ENCODE data around the gene CCDC134. TPM values are rescaled to one million over a fixed set of nuclear protein-coding genes. Genes with fewer than 3 reads are reported as not detected.

Gene CCDC134
- polyA plus RNA-seq, 1 donor from 2014 or later: 2.2 TPM

DNA sequence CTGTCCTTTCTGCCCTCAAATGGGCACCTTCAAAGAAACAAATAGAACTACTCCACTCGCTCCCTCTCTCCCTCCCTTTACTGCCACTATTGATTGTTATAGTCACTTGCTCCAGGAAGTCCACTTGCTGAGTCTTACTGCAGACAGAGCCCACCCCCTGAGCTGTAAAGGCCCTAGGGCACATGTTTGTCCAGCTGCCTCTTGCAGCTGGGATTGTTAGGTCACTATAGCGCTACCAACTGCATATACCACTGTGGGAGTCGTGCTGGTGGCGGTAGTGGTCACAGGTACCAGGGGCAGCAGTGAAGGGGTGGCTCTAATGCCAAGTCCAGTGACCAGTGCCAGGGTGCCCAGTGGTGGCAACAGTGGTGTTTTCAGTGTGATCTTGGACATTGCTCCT is 28.0 kb downstream of the CCDC134 start:
- TF ChIP-seq MXI1 (conservative IDR thresholded peaks at IDR 0.05; ENCODE audit: poor library complexity, severe bottlenecking) (no peak), SMC3 (conservative IDR thresholded peaks at IDR 0.05; ENCODE audit: poor library complexity) (no peak), EZH2 (IDR thresholded peaks at IDR 0.05; ENCODE audit: borderline replicate concordance, insufficient read depth, low read length, poor library complexity, severe bottlenecking) (no peak)
- TF ChIP-seq, protein P1, sequence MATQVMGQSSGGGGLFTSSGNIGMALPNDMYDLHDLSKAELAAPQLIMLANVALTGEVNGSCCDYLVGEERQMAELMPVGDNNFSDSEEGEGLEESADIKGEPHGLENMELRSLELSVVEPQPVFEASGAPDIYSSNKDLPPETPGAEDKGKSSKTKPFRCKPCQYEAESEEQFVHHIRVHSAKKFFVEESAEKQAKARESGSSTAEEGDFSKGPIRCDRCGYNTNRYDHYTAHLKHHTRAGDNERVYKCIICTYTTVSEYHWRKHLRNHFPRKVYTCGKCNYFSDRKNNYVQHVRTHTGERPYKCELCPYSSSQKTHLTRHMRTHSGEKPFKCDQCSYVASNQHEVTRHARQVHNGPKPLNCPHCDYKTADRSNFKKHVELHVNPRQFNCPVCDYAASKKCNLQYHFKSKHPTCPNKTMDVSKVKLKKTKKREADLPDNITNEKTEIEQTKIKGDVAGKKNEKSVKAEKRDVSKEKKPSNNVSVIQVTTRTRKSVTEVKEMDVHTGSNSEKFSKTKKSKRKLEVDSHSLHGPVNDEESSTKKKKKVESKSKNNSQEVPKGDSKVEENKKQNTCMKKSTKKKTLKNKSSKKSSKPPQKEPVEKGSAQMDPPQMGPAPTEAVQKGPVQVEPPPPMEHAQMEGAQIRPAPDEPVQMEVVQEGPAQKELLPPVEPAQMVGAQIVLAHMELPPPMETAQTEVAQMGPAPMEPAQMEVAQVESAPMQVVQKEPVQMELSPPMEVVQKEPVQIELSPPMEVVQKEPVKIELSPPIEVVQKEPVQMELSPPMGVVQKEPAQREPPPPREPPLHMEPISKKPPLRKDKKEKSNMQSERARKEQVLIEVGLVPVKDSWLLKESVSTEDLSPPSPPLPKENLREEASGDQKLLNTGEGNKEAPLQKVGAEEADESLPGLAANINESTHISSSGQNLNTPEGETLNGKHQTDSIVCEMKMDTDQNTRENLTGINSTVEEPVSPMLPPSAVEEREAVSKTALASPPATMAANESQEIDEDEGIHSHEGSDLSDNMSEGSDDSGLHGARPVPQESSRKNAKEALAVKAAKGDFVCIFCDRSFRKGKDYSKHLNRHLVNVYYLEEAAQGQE (IDR thresholded peaks at IDR 0.05; ENCODE audit: borderline replicate concordance): no peak
- H3K4me3 ChIP-seq (ENCODE audit: low read length): no peak overlapping the region
- no peaks in the 10 kb centered on the region for H3K27me3 ChIP-seq (ENCODE audit: insufficient read depth, low read depth, low read length)
- H3K9me3 ChIP-seq (ENCODE audit: low read length): no peaks in the 10 kb centered on the region
- H4K20me1 ChIP-seq (ENCODE audit: insufficient read depth): no peaks in the 10 kb centered on the region
- H3K36me3 ChIP-seq (ENCODE audit: insufficient read depth, low read length): no peaks in the 10 kb centered on the region
- no peak overlapping the region for H3K4me2 ChIP-seq (ENCODE audit: low read length)
- H3K27ac ChIP-seq (ENCODE audit: low read length): peak overlapping the region; percentile 46
- H3K9ac ChIP-seq (ENCODE audit: low read length): no peak overlapping the region
- peaks cover 6% of the 10 kb centered on the region for H3K79me2 ChIP-seq (replicated peaks; ENCODE audit: insufficient read depth, low read length)
- no peaks in the 10 kb centered on the region for H3K9me2 ChIP-seq (ENCODE audit: insufficient read depth, low read length)
- no peaks in the 10 kb centered on the region for H3F3A ChIP-seq (ENCODE audit: insufficient read depth, low read length, poor library complexity, severe bottlenecking)
- no peak overlapping the region for H2AFZ ChIP-seq (ENCODE audit: low read depth, low read length)

DNA sequence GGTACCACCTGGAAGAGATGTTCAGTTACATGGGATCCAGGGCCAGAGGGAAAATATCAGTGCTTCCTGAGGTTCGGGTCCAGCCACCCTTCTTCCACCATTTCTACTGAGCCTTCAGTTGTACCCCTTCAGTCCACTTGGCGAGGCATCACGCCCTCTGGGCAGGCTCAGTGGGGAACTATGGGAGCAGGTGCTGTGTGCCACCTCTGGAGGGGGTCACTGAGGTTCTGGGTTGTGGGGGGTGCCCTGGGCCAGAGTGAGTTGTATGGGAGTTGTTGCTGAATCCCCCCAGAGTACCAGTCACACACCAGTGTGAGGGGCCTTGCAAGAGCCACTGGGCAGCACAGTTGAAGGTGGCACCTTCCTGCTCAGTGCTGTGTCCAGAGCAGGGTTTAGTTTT is 29.7 kb downstream of the CCDC134 start:
- TF ChIP-seq, protein P1 (IDR thresholded peaks at IDR 0.05; ENCODE audit: borderline replicate concordance): no peak
- TF ChIP-seq EP300 (conservative IDR thresholded peaks at IDR 0.05; ENCODE audit: poor library complexity, severe bottlenecking): no peak
- TF ChIP-seq, protein P2, sequence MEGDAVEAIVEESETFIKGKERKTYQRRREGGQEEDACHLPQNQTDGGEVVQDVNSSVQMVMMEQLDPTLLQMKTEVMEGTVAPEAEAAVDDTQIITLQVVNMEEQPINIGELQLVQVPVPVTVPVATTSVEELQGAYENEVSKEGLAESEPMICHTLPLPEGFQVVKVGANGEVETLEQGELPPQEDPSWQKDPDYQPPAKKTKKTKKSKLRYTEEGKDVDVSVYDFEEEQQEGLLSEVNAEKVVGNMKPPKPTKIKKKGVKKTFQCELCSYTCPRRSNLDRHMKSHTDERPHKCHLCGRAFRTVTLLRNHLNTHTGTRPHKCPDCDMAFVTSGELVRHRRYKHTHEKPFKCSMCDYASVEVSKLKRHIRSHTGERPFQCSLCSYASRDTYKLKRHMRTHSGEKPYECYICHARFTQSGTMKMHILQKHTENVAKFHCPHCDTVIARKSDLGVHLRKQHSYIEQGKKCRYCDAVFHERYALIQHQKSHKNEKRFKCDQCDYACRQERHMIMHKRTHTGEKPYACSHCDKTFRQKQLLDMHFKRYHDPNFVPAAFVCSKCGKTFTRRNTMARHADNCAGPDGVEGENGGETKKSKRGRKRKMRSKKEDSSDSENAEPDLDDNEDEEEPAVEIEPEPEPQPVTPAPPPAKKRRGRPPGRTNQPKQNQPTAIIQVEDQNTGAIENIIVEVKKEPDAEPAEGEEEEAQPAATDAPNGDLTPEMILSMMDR (IDR thresholded peaks at IDR 0.05; ENCODE audit: poor library complexity, severe bottlenecking): no peak
- TF ChIP-seq EZH2 (IDR thresholded peaks at IDR 0.05; ENCODE audit: borderline replicate concordance, insufficient read depth, low read length, poor library complexity, severe bottlenecking): no peak
- no peak for TF ChIP-seq TAF1 (IDR thresholded peaks at IDR 0.05; ENCODE audit: low read depth)
- TF ChIP-seq RAD21 (conservative IDR thresholded peaks at IDR 0.05): no peak
- H3K36me3 ChIP-seq (ENCODE audit: insufficient read depth, low read length): no peaks in the 10 kb centered on the region

More for the DNA sequence above, 29.7 kb downstream of the CCDC134 start:
- H3K9me2 ChIP-seq (ENCODE audit: insufficient read depth, low read length): no peaks in the 10 kb centered on the region
- H3K27me3 ChIP-seq (ENCODE audit: insufficient read depth, low read depth, low read length): no peaks in the 10 kb centered on the region
- H3K79me2 ChIP-seq (replicated peaks; ENCODE audit: insufficient read depth, low read length): peaks cover 21% of the 10 kb centered on the region
- no peaks in the 10 kb centered on the region for H3K9me3 ChIP-seq (ENCODE audit: low read length)
- H3F3A ChIP-seq (ENCODE audit: insufficient read depth, low read length, poor library complexity, severe bottlenecking): peaks cover 4% of the 10 kb centered on the region
- H2AFZ ChIP-seq (ENCODE audit: low read depth, low read length): no peak overlapping the region
- H3K4me2 ChIP-seq (ENCODE audit: low read length): no peak overlapping the region
- no peaks in the 10 kb centered on the region for H4K20me1 ChIP-seq (ENCODE audit: insufficient read depth)
- no peak overlapping the region for H3K4me3 ChIP-seq (ENCODE audit: low read length)
- H3K27ac ChIP-seq (ENCODE audit: low read length): no peak overlapping the region
- H3K9ac ChIP-seq (ENCODE audit: low read length): no peak overlapping the region
